Effector memory CD8-positive, alpha-beta T cell (primary cell): ENCODE results near the gene ZSCAN12.
A peak's percentile ranks its signal among the peaks of the same experiment; 100 is the strongest.

Experiments used
- ATAC-seq: fragments of 150-1000 bp; cut with Tn5 transposase; replicated peaks from 2 replicates; pipeline ENCODE4 v1.10.0; 2021; ENCODE audit warnings: mild to moderate bottlenecking, moderate library complexity
- DNase-seq, 3 experiments: peaks; one replicate each; pipeline ENCODE4 v3.0.0; 2021
- H3K27ac Mint-ChIP-seq, 2 donors: one replicate each; pipeline ENCODE4 v1.8.0; 2022; ENCODE audit warnings: mild to moderate bottlenecking in 2 of 2, mixed read lengths in 2 of 2, moderate library complexity in 2 of 2
- H3K27me3 Mint-ChIP-seq, 2 donors: one replicate each; pipeline ENCODE4 v1.8.0; 2022; ENCODE audit warnings: mixed read lengths in 2 of 2
- H3K36me3 Mint-ChIP-seq: one replicate; pipeline ENCODE4 v1.8.0; 2022; ENCODE audit warnings: mild to moderate bottlenecking, moderate library complexity, mixed read lengths; ENCODE audit not compliant: insufficient read depth
- H3K4me1 Mint-ChIP-seq, 2 donors: one replicate each; pipeline ENCODE4 v1.8.0; 2022; ENCODE audit warnings: low read depth in 2 of 2, mixed read lengths in 2 of 2
- H3K4me3 Mint-ChIP-seq, 2 donors: one replicate each; pipeline ENCODE4 v1.8.0; 2022; ENCODE audit warnings: mild to moderate bottlenecking in 2 of 2, mixed read lengths in 2 of 2, moderate library complexity in 2 of 2
- H3K9me3 Mint-ChIP-seq, 2 donors: one replicate each; pipeline ENCODE4 v1.8.0; 2022; ENCODE audit warnings: mixed read lengths in 2 of 2

Gene ZSCAN12

GRCh38 chr6:28340310-28341095 is 59.0 kb downstream of the ZSCAN12 start:
- no peak overlapping the region for H3K4me3 Mint-ChIP-seq
- H3K4me1 Mint-ChIP-seq: no peaks in the 10 kb centered on the region
- peaks cover 0 to 7% of the 10 kb centered on the region in 2 donors for H3K9me3 Mint-ChIP-seq
- no peaks in the 10 kb centered on the region for H3K36me3 Mint-ChIP-seq
- no peak overlapping the region for H3K27ac Mint-ChIP-seq
- peaks cover 13 to 20% of the 10 kb centered on the region in 2 donors for H3K27me3 Mint-ChIP-seq
- ATAC-seq: no peak
- no peak for DNase-seq

- Mint-ChIP-seq H3K36me3 (no peaks in the 10 kb centered on the region), H3K4me3 (no peak overlapping the region), H3K9me3 (peaks cover 0 to 7% of the 10 kb centered on the region in 2 donors), H3K27me3 (peaks cover 0 to 6% of the 10 kb centered on the region in 2 donors), H3K27ac (no peak overlapping the region), H3K4me1 (peaks cover 0 to 10% of the 10 kb centered on the region in 2 donors)
- no peak for ATAC-seq
- no peak for DNase-seq
Observed at GRCh38 chr6:28337121-28337520, 62.4 kb downstream of the ZSCAN12 start.

GRCh38 chr6:28336284-28337120 is 63.0 kb downstream of the ZSCAN12 start:
- no peaks in the 10 kb centered on the region for H3K36me3 Mint-ChIP-seq
- peak in 2 of 3 experiments; percentile 20 to 31 for DNase-seq
- H3K4me1 Mint-ChIP-seq: peaks cover 0 to 10% of the 10 kb centered on the region in 2 donors
- no peak overlapping the region for H3K27ac Mint-ChIP-seq
- H3K9me3 Mint-ChIP-seq: peaks cover 0 to 7% of the 10 kb centered on the region in 2 donors
- ATAC-seq: peak; percentile 39
- H3K27me3 Mint-ChIP-seq: peaks cover 0 to 6% of the 10 kb centered on the region in 2 donors
- no peak overlapping the region for H3K4me3 Mint-ChIP-seq

GRCh38 chr6:28335564-28336283 is 63.8 kb downstream of the ZSCAN12 start, which contains the start of gene ZSCAN31:
TSS of gene ZSCAN31 (minus strand) at chr6:28336148. CDS start at chr6:28329683, 6,465 bp downstream.
- peaks cover 0 to 7% of the 10 kb centered on the region in 2 donors for H3K9me3 Mint-ChIP-seq
- DNase-seq (peak; percentile 71 to 74 (median 72)), ATAC-seq (peak; percentile 82)
- H3K4me1 Mint-ChIP-seq: peaks cover 0 to 10% of the 10 kb centered on the region in 2 donors
- H3K36me3 Mint-ChIP-seq: no peaks in the 10 kb centered on the region
- H3K27ac Mint-ChIP-seq: no peak within 1 kb of the TSS
- H3K27me3 Mint-ChIP-seq: peaks cover 0 to 6% of the 10 kb centered on the region in 2 donors
- no peak within 1 kb of the TSS for H3K4me3 Mint-ChIP-seq

- Mint-ChIP-seq H3K27ac (no peak overlapping the region), H3K9me3 (peaks cover 0 to under 1% of the 10 kb centered on the region in 2 donors), H3K36me3 (no peaks in the 10 kb centered on the region), H3K4me3 (no peak overlapping the region), H3K4me1 (peaks cover 0 to 10% of the 10 kb centered on the region in 2 donors), H3K27me3 (peaks cover 0 to under 1% of the 10 kb centered on the region in 2 donors)
- DNase-seq (no peak), ATAC-seq (peak; percentile 13)
Observed at GRCh38 chr6:28335040-28335563, 64.4 kb downstream of the ZSCAN12 start.

- peak; percentile 21 for ATAC-seq
- Mint-ChIP-seq H3K4me3 (no peak overlapping the region), H3K36me3 (no peaks in the 10 kb centered on the region), H3K4me1 (peaks cover 0 to 10% of the 10 kb centered on the region in 2 donors), H3K27me3 (no peaks in the 10 kb centered on the region), H3K27ac (no peak overlapping the region), H3K9me3 (no peaks in the 10 kb centered on the region)
- DNase-seq: no peak
Observed at GRCh38 chr6:28334286-28335039, 65.1 kb downstream of the ZSCAN12 start.

GRCh38 chr6:28333599-28334018 is 65.9 kb downstream of the ZSCAN12 start:
- no peaks in the 10 kb centered on the region for H3K36me3 Mint-ChIP-seq
- H3K9me3 Mint-ChIP-seq: no peaks in the 10 kb centered on the region
- ATAC-seq (no peak), DNase-seq (no peak)
- H3K27me3 Mint-ChIP-seq: no peaks in the 10 kb centered on the region
- peaks cover 0 to 10% of the 10 kb centered on the region in 2 donors for H3K4me1 Mint-ChIP-seq
- H3K27ac Mint-ChIP-seq: no peak overlapping the region
- no peak overlapping the region for H3K4me3 Mint-ChIP-seq

- Mint-ChIP-seq H3K27ac (no peak overlapping the region), H3K4me1 (peaks cover 0 to 10% of the 10 kb centered on the region in 2 donors), H3K4me3 (no peak overlapping the region), H3K9me3 (no peaks in the 10 kb centered on the region), H3K27me3 (no peaks in the 10 kb centered on the region), H3K36me3 (no peaks in the 10 kb centered on the region)
- DNase-seq (no peak), ATAC-seq (no peak)
Observed at GRCh38 chr6:28333047-28333446, 66.5 kb downstream of the ZSCAN12 start.

- Mint-ChIP-seq H3K9me3 (peaks cover 7 to 13% of the 10 kb centered on the region in 2 donors), H3K27ac (no peak overlapping the region), H3K36me3 (no peaks in the 10 kb centered on the region), H3K4me1 (peaks cover 0 to 8% of the 10 kb centered on the region in 2 donors), H3K4me3 (no peak overlapping the region), H3K27me3 (no peaks in the 10 kb centered on the region)
- DNase-seq (no peak), ATAC-seq (no peak)
Observed at GRCh38 chr6:28330041-28330440, 69.5 kb downstream of the ZSCAN12 start.
